HCT116 (cell line): ENCODE data around the gene AMZ2. TPM values are rescaled to one million over a fixed set of nuclear protein-coding genes. Genes with fewer than 3 reads are reported as not detected.
"Not testable (repeated sequence)": the region's sequence is repeated elsewhere in the genome, so short reads cannot be mapped to it uniquely, and the experiment has no call there.

Experiments used
- ATAC-seq: fragments of 200-7000 bp; cut with Tn5 transposase; 2 replicates; pipeline ENCODE4 v1.9.1; 2020; ENCODE audit warnings: mild to moderate bottlenecking, moderate library complexity
- BruUV-seq: library from RNA; stranded (reverse); fragments of 400-500 nt; replicated peaks from 2 replicates; lab custom pipeline; 2021; lab: Mats Ljungman, UMichigan
- CTCF ChIA-PET: fragments of 300-600 bp; sonication (Branson Sonifier 250); formaldehyde crosslinking; loops from one replicate; lab custom pipeline; 2021; ENCODE audit warnings: antibody characterized with exemption; lab: Charles Lee
- POLR2A ChIA-PET: fragments of 300-600, 350-600 bp; sonication (Branson Sonifier 250); formaldehyde crosslinking; loops from one replicate; lab custom pipeline; 2021; ENCODE audit warnings: antibody characterized with exemption; lab: Charles Lee
- RAD21 ChIA-PET, 2 experiments: fragments of 300-600 bp; sonication (Branson Sonifier 250); formaldehyde crosslinking; loops; one replicate each; lab custom pipeline; 2023; ENCODE audit warnings: low total read pairs in 2 of 2; ENCODE audit not compliant: uncharacterized antibody in 2 of 2, unreplicated experiment in 2 of 2, low non-redundant PET in 1 of 2; lab: Charles Lee
- DNase-seq: peaks from one replicate; pipeline ENCODE4 v3.0.0-alpha.2; 2010; ENCODE audit warnings: low read depth, low spot score
- H2AFZ ChIP-seq: fragments of 200-600 bp; shearing (Covaris generic), sonication (generic); 2 replicates; pipeline ENCODE4 v1.6.1; 2017; ENCODE audit warnings: low read depth, mixed run types, mixed read lengths, antibody characterized with exemption, low read length; ENCODE audit not compliant: poor library complexity, severe bottlenecking
- H3K27ac ChIP-seq: 2 replicates; pipeline ENCODE4 v1.5.1; 2012; ENCODE audit warnings: low read depth, low read length
- H3K27me3 ChIP-seq: fragments of 200-600 bp; sonication (generic); 2 replicates; pipeline ENCODE4 v1.6.1; 2016; ENCODE audit warnings: mixed run types, low read length, mixed read lengths; ENCODE audit not compliant: insufficient read depth
- H3K36me3 ChIP-seq, 2 experiments: fragments of 200-500 bp in 1 of 2; fragments of 200-600 bp in 1 of 2; sonication (Bioruptor generic) in 1 of 2; sonication (generic) in 1 of 2; 2 replicates each; pipeline versions ENCODE4 v1.5.1 to v1.6.1; 2014 to 2016; ENCODE audit warnings: low read length in 2 of 2, inconsistent platforms in 1 of 2, mixed read lengths in 1 of 2, mixed run types in 1 of 2; ENCODE audit not compliant: insufficient read depth in 2 of 2, control insufficient read depth in 1 of 2
- H3K4me1 ChIP-seq, 2 experiments: fragments of 200-600 bp in 1 of 2; sonication (generic) in 1 of 2; 2 replicates each; pipeline versions ENCODE4 v1.5.1 to v1.6.1; 2012 to 2017; ENCODE audit warnings: low read length in 2 of 2, inconsistent platforms in 1 of 2, mild to moderate bottlenecking in 1 of 2, mixed read lengths in 1 of 2, mixed run types in 1 of 2, moderate library complexity in 1 of 2; ENCODE audit not compliant: insufficient read depth in 2 of 2, control insufficient read depth in 1 of 2
- H3K4me2 ChIP-seq: fragments of 200-600 bp; sonication (generic); 2 replicates; pipeline ENCODE4 v1.6.1; 2017; ENCODE audit warnings: mixed run types, low read length, mixed read lengths
- H3K4me3 ChIP-seq, 2 experiments: fragments of 200-600 bp in 1 of 2; sonication (generic) in 1 of 2; replicated peaks in 1 of 2; 2 replicates each; pipeline ENCODE4 v1.5.1; 2011 to 2016; ENCODE audit warnings: low read length in 2 of 2, control low read depth in 1 of 2, low read depth in 1 of 2, mild to moderate bottlenecking in 1 of 2, mixed read lengths in 1 of 2, mixed run types in 1 of 2
- H3K79me2 ChIP-seq: fragments of 200-600 bp; sonication (generic); 2 replicates; pipeline ENCODE4 v1.6.1; 2017; ENCODE audit warnings: mild to moderate bottlenecking, mixed run types, low read length, moderate library complexity, mixed read lengths; ENCODE audit not compliant: insufficient read depth
- H3K9ac ChIP-seq: fragments of 200-600 bp; sonication (generic); 2 replicates; pipeline ENCODE4 v1.6.1; 2016; ENCODE audit warnings: low read length, mixed read lengths
- H3K9me2 ChIP-seq: fragments of 200-600 bp; sonication (generic), shearing (Covaris generic); 2 replicates; pipeline ENCODE4 v1.6.1; 2017; ENCODE audit warnings: mixed run types, mild to moderate bottlenecking, moderate library complexity; ENCODE audit not compliant: insufficient read depth
- H3K9me3 ChIP-seq, 2 experiments: fragments of 200-500 bp in 1 of 2; fragments of 200-600 bp in 1 of 2; sonication (Bioruptor generic) in 1 of 2; sonication (generic) in 1 of 2; 2 replicates each; pipeline ENCODE4 v1.6.1; 2014 to 2017; ENCODE audit warnings: low read length in 2 of 2, mixed read lengths in 2 of 2, inconsistent platforms in 1 of 2, low read depth in 1 of 2, mild to moderate bottlenecking in 1 of 2, mixed run types in 1 of 2, moderate library complexity in 1 of 2; ENCODE audit not compliant: control insufficient read depth in 1 of 2, insufficient read depth in 1 of 2
- H4K20me1 ChIP-seq: fragments of 200-600 bp; sonication (generic), shearing (Covaris generic); 2 replicates; pipeline ENCODE4 v1.6.1; 2017; ENCODE audit warnings: mixed run types, mild to moderate bottlenecking, moderate library complexity; ENCODE audit not compliant: insufficient read depth
- ATF3 ChIP-seq: IDR thresholded peaks from 2 replicates; pipeline ENCODE4 v1.6.1; 2012
- CBX3 ChIP-seq: IDR thresholded peaks from 2 replicates; pipeline ENCODE4 v1.6.1; 2012; ENCODE audit warnings: low read depth
- CEBPB ChIP-seq: IDR thresholded peaks from 2 replicates; pipeline ENCODE4 v1.6.1; 2012; ENCODE audit warnings: low read depth
- EZH2 ChIP-seq: fragments of 200-600 bp; sonication (generic); IDR thresholded peaks from 2 replicates; pipeline ENCODE4 v1.6.1; 2017; ENCODE audit warnings: antibody characterized with exemption, mixed run types
- EZH2phosphoT487 ChIP-seq: fragments of 200-600 bp; IDR thresholded peaks from 2 replicates; pipeline ENCODE4 v1.6.1; 2018; ENCODE audit warnings: antibody characterized with exemption, borderline replicate concordance
- FOSL1 ChIP-seq: IDR thresholded peaks from 2 replicates; pipeline ENCODE4 v1.6.1; 2012; ENCODE audit warnings: low read depth
- POLR2A ChIP-seq: IDR thresholded peaks from 2 replicates; pipeline ENCODE4 v1.7.0; 2011; ENCODE audit warnings: borderline replicate concordance; ENCODE audit not compliant: insufficient read depth, insufficient read length; ENCODE audit errors: extremely low read depth
- RAD21 ChIP-seq: IDR thresholded peaks from 2 replicates; pipeline ENCODE4 v1.6.1; 2012; ENCODE audit warnings: low read depth, mild to moderate bottlenecking
- SRF ChIP-seq: IDR thresholded peaks from 2 replicates; pipeline ENCODE4 v1.6.1; 2012; ENCODE audit warnings: low read depth
- intact Hi-C: fragments of 100-400 bp; cut with micrococcal nuclease; formaldehyde crosslinking; loops from 2 replicates; pipeline ENCODE4 v1.10.0; 2022
- total RNA-seq: library from RNA; stranded (reverse); gene quantifications from one replicate; pipeline ENCODE4 v1.2.1, GENCODE V29; 2021; ENCODE audit not compliant: unreplicated experiment

Gene AMZ2
- total RNA-seq, 1 experiment from 2014 or later, result 131 TPM

GRCh38 chr17:68229619-68230018 lies 18.2 kb upstream of the AMZ2 start:
- Histone ChIP-seq H3K4me1 (peaks cover 7 to 37% of the 10 kb centered on the region in 2 experiments; a peak in 3 of 4 replicates), H3K79me2 (no peaks in the 10 kb centered on the region), H2AFZ (no peak overlapping the region), H3K27ac (no peak overlapping the region), H3K9ac (no peak overlapping the region), H4K20me1 (no peaks in the 10 kb centered on the region), H3K4me3 (no peak overlapping the region), H3K27me3 (no peaks in the 10 kb centered on the region), H3K36me3 (no peaks in the 10 kb centered on the region)
- POLR2A ChIA-PET, result no interaction called here
- DNase-seq (no peak), ATAC-seq (no peak)
- CTCF ChIA-PET, result no interaction called here
- RAD21 ChIA-PET, result no interaction called here
- no peak for TF ChIP-seq CBX3
- TF ChIP-seq RAD21, result no peak
- no peak for TF ChIP-seq POLR2A
- TF ChIP-seq CEBPB, result no peak
- TF ChIP-seq EZH2phosphoT487, result no peak
- no peak for TF ChIP-seq ATF3
- no peak for TF ChIP-seq EZH2
- no peak for TF ChIP-seq FOSL1
- no peak for TF ChIP-seq SRF
- TF ChIP-seq, all 23 proteins: peak for 0
- no peaks in the 10 kb centered on the region for H3K9me3 ChIP-seq
- H3K4me2 ChIP-seq, result no peak overlapping the region
- intact Hi-C loops, result no loop called here
- no peaks in the 10 kb centered on the region for H3K9me2 ChIP-seq
- no TSS peak for BruUV-seq

- H3K9me3 ChIP-seq, POLR2A ChIA-PET, H3K27me3 ChIP-seq, H3K36me3 ChIP-seq, H3K9me2 ChIP-seq, H3K9ac ChIP-seq, H3K27ac ChIP-seq, H4K20me1 ChIP-seq, intact Hi-C loops, H3K4me3 ChIP-seq, DNase-seq, H2AFZ ChIP-seq, CTCF ChIA-PET, ATAC-seq, BruUV-seq, H3K79me2 ChIP-seq, RAD21 ChIA-PET: not testable (repeated sequence)
- Histone ChIP-seq H3K4me2 (peak overlapping the region; percentile 1; the same call in 1 of the 2 replicates), H3K4me1 (peaks cover 8 to 51% of the 10 kb centered on the region in 2 experiments; a peak in 3 of 4 replicates)
Measured at GRCh38 chr17:68231131-68231530, 16.7 kb upstream of the AMZ2 start.
